Activated CD4-positive, alpha-beta T cell treated with anti-CD3 and anti-CD28 coated beads for 4 hours (primary cell): ENCODE measurements around the gene SLC39A11.
"Not testable (repeated sequence)": the region's sequence is repeated elsewhere in the genome, so short reads cannot be mapped to it uniquely, and the experiment has no call there.

Experiments used
- DNase-seq, 2 donors: peaks; one replicate each; pipeline ENCODE4 v3.0.0-alpha.2; 2020

SLC39A11 gene

DNA sequence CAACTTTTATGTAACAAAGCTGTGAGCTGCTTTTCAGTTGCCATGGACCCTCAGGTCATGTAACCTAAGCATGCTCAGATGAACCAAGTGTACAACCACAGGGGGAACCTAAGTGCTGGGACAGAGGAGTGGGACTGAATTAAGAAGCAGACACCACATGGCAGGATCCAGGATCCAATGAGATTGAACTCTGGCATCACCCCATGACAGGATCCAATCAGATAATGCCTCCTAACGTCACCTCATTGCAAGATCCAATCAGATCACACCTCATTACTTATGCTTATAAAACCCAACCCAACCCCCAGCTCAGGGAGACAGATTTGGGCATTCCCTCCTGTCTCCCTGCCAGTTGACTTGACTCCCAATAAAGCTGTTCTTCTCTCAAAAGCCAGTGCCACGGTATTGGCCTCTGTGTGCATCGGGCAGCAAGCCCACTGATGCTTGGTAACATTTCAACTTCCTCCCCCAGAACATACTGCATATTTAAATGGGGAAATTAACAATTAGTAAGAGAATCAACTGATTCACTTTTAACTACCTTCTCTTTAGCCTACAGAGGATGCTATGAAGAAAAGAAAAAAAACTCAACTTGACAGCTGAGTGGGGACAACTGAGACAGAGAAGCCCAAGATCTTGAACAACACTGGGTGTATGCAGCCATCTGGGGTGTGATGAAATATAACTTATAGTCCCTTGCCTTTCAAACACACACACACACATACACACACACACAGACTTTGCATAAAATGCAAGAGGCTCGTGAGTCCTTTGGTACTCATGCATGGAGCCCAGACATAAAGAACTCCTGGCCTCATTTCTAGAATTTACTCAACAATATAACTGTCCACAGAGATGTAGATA lies 148.4 kb downstream of the SLC39A11 start:
- no peak for DNase-seq

DNA sequence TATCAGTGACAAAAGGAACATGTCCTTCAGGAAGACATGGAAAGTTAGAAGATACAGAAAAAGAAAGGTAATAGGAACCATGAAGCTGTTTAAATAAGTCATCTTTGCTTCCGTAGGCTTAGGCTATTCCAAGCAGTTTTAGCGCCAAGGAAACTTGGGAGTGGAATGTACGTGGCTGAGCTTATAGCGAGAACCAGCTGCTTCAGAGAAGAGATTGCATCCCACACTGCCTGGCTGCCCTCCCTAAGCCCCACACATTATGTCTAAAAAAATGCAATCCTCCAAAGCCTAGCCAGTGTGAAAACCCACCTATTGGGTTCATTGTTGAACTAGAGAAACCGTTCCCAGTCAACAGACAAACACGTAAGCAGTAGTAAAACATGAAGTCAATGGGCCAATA lies 149.9 kb downstream of the SLC39A11 start:
- no peak for DNase-seq

- DNase-seq: no peak
Observed at GRCh38 chr17:72940496-72940895, 152.0 kb downstream of the SLC39A11 start.

DNA sequence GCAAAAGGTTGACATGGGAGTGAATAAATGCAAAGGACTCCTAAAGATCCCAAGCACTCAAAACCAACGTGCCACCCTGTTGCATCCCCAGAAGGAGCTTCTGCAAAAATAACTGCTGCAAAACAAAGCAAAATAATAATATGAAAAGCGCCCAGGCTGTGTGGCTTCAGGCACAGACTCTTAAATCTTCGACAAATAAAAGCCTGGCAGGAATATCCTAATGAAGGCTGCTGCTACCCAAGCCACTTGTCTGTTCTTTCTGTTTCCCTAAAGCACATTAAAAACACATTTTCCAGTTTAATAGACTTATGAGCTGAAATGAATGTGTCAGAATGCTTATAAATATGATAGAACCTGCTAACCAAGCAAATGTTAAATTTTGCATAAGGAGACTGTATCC lies 154.0 kb downstream of the SLC39A11 start:
- DNase-seq: no peak

GRCh38 chr17:72937707-72938106 lies 154.8 kb downstream of the SLC39A11 start:
- no peak for DNase-seq

- DNase-seq: not testable (repeated sequence)
Observed at GRCh38 chr17:72937254-72937653, 155.2 kb downstream of the SLC39A11 start.

- DNase-seq: no peak
Observed at GRCh38 chr17:72935984-72936383, 156.5 kb downstream of the SLC39A11 start.

DNA sequence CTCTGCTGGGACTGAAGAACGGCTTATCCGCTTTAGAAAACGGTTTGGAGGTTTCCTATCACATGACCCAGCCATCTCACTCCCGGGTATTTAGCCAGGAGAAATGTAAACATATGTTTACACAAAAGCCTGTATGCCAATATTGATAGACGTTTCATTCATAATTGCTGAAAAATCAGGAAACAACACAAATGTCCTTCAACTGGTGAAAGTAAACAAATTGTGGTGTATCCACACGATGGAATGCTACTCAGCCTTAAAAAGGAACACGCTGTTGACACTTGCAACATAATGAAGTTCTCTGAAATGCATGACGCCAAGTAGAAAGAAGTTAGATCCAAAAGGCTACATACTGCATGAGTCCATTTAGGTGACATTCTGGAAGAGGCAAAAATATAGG lies 157.6 kb downstream of the SLC39A11 start:
- no peak for DNase-seq

GRCh38 chr17:72931635-72932034 lies 160.9 kb downstream of the SLC39A11 start:
- no peak for DNase-seq

DNA sequence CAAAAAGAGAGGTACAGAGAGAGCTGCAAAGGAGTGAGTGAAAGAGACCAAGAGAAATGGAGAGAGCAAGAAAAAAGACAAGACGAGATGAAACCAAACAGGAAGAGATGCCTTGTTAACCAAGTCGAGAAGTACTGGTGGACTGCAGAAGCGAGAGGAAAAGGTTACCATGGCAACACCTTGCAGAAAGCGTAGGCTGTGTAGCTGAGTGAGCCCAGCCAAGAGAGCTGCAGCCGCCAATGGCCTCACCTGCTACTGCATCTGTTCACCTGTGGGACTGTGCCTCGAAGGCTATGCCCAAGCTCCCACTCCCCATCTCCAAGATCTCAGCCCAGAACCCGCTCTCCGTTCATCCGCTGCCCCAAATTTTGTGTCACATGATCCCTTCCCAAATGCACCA lies 161.3 kb downstream of the SLC39A11 start:
- DNase-seq: no peak

DNA sequence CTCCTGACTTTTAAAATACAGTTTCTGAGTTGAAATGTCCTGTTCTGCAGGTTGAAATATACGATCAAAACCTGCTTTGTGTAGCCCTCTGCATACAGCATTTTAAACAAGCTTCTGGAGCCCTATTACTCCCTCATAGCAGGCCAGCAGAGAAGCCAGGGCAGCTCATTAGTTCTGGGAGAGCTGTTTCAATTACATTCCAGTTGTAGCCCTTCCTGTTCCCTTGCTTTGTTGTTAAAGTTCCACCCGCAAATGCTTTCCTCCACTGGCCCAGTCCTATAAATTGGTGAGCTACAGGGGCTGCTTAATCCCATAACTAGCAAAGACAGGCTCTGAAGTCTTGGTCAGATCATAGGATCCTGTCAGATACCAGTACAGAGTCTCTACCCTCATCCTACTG lies 162.5 kb downstream of the SLC39A11 start:
- DNase-seq: no peak

- no peak for DNase-seq
Observed at GRCh38 chr17:72928454-72929136, 163.9 kb downstream of the SLC39A11 start.

DNA sequence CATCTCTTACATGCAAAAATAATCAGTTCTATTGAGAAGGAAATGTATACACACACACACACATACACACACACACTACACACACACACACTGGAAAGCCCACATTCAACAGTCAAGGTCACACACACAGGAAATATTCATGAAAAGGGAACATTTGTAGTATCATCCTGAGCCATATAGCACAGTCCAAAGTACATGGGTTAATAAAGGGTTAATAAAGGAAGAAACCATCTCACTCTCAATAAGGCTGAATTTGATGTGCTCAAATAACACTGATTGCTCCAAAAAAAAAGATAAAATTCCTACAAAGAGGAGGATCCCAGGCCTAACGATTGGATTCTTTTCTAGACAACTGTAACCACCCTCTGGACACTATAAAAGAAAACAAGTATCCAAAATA lies 164.7 kb downstream of the SLC39A11 start:
- DNase-seq: no peak

- no peak for DNase-seq
Observed at GRCh38 chr17:72927146-72927545, 165.3 kb downstream of the SLC39A11 start.

- DNase-seq: no peak
Observed at GRCh38 chr17:72926171-72926570, 166.3 kb downstream of the SLC39A11 start.

GRCh38 chr17:72924196-72924595 lies 168.3 kb downstream of the SLC39A11 start:
- no peak for DNase-seq

- DNase-seq: no peak
Observed at GRCh38 chr17:72922219-72922618, 170.3 kb downstream of the SLC39A11 start.

DNA sequence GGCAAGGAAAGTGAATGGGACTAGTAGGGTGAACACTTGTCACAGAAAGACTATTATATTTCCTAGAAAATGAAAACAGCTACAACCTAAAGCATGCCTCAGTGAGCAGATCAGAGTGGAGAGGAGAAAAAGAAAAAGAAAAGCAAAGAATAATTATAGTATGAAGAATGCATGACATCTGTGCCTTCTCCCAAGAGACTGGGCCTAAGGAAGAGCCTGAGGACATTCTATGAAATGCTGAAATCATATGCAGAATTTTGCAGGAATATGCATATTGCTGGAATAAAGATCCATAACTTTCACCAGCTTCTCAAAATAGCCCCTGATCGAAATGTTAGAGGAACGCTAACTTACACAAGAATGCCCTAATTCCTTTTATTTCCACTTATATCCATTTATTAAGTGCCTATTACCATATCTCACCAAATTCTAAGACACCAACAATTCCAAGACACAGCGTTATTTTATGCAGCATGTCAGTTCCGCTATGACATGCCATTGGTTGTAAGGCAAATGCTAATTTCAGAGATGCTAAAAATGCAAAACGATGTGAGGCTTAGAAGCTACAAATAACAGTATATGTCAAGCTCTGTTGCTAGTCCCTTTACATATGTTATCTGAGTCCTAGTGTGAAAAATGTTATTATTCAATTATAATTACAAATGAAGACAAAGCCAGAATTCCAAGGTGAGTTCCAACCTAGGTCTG lies 171.0 kb downstream of the SLC39A11 start:
- DNase-seq: no peak

DNA sequence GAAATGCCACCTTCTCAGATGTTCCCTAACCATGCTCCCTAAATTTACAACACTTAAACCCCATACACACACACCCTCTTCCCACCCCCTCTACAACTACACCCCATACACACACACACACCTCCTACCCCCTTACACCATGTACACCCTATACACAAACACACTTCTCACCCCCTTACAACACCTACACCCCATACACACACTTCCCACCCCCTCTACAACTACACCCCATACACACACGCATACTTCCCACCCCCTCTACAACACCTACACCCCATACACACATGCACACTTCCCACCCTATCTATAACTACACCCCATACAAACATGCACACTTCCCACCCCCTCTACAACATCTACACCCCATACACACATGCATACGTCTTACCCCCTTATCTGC lies 172.0 kb downstream of the SLC39A11 start:
- DNase-seq: no peak

GRCh38 chr17:72916991-72917390 lies 175.5 kb downstream of the SLC39A11 start:
- no peak for DNase-seq

GRCh38 chr17:72915625-72916081 lies 176.8 kb downstream of the SLC39A11 start:
- no peak for DNase-seq

- DNase-seq: no peak
Observed at GRCh38 chr17:72913142-72913682, 179.3 kb downstream of the SLC39A11 start.

GRCh38 chr17:72906306-72906705 lies 186.2 kb downstream of the SLC39A11 start:
- DNase-seq: no peak
